HepG2 (cell line): ENCODE results near the gene SPTBN4. TPM values are rescaled to one million over a fixed set of nuclear protein-coding genes. Genes with fewer than 3 reads are reported as not detected.

Experiments used
- ATAD3A ChIP-seq: sonication (generic); formaldehyde crosslinking; IDR thresholded peaks from 2 replicates; pipeline ENCODE4 v1.4.0; 2020; ENCODE audit warnings: missing genetic modification reagents
- HNF4A ChIP-seq: sonication (generic); formaldehyde crosslinking; IDR thresholded peaks from 2 replicates; pipeline ENCODE4 v1.4.0; 2020; ENCODE audit warnings: missing genetic modification reagents
- HOXA5 ChIP-seq: sonication (generic); formaldehyde crosslinking; IDR thresholded peaks from 2 replicates; pipeline ENCODE4 v1.4.0; 2020; ENCODE audit warnings: missing genetic modification reagents
- KDM6A ChIP-seq: IDR thresholded peaks from 2 replicates; pipeline ENCODE4 v1.6.1; 2016; ENCODE audit warnings: low read depth
- MEIS2 ChIP-seq: sonication (generic); formaldehyde crosslinking; IDR thresholded peaks from 2 replicates; pipeline ENCODE4 v1.9.0; 2021; ENCODE audit warnings: mild to moderate bottlenecking, missing genetic modification reagents
- PHF5A ChIP-seq: IDR thresholded peaks from one replicate; pipeline ENCODE4 v1.6.1; 2018; ENCODE audit warnings: low read depth, missing genetic modification reagents; ENCODE audit not compliant: unreplicated experiment
- REST ChIP-seq, 2 experiments: IDR thresholded peaks; 2 replicates each; pipeline ENCODE4 v1.6.1; 2011 to 2012; ENCODE audit warnings: low read length in 2 of 2, borderline replicate concordance in 1 of 2, low read depth in 1 of 2, mild to moderate bottlenecking in 1 of 2, moderate library complexity in 1 of 2
- SAFB2 ChIP-seq: sonication (generic); formaldehyde crosslinking; IDR thresholded peaks from 2 replicates; pipeline ENCODE4 v1.5.1; 2020; ENCODE audit warnings: missing genetic modification reagents, low read depth, mild to moderate bottlenecking, borderline replicate concordance
- SATB2 ChIP-seq: sonication (generic); formaldehyde crosslinking; IDR thresholded peaks from 2 replicates; pipeline ENCODE4 v1.5.0; 2020; ENCODE audit warnings: missing genetic modification reagents
- SP2 ChIP-seq: sonication (generic); formaldehyde crosslinking; IDR thresholded peaks from 2 replicates; pipeline ENCODE4 v1.5.1; 2020; ENCODE audit warnings: mild to moderate bottlenecking, missing genetic modification reagents
- ZC3H4 ChIP-seq: sonication (generic); formaldehyde crosslinking; IDR thresholded peaks from 2 replicates; pipeline ENCODE4 v1.4.0; 2020; ENCODE audit warnings: missing genetic modification reagents, borderline replicate concordance
- ZNF530 ChIP-seq: sonication (generic); formaldehyde crosslinking; IDR thresholded peaks from 2 replicates; pipeline ENCODE4 v1.5.0; 2020; ENCODE audit warnings: low read depth, mild to moderate bottlenecking, missing genetic modification reagents
- ZNF720 ChIP-seq: sonication (generic); formaldehyde crosslinking; IDR thresholded peaks from 2 replicates; pipeline ENCODE4 v1.4.0; 2020; ENCODE audit warnings: missing genetic modification reagents
- ZNF746 ChIP-seq: sonication (generic); formaldehyde crosslinking; IDR thresholded peaks from 2 replicates; pipeline ENCODE4 v1.8.0; 2022; ENCODE audit warnings: mild to moderate bottlenecking, missing genetic modification reagents
- ZSCAN12 ChIP-seq: sonication (generic); formaldehyde crosslinking; IDR thresholded peaks from 2 replicates; pipeline ENCODE4 v1.9.0; 2021; ENCODE audit warnings: mild to moderate bottlenecking, missing genetic modification reagents
- polyA plus RNA-seq, 8 experiments: library from polyadenylated mRNA; depleted of rRNA in 3 of 8; stranded (reverse) in 7 of 8; unstranded in 1 of 8; fragments of >200 nt; fragmentation: Illumina TruSeq in 4 of 8; extraction: Trizol in 4 of 8; gene quantifications; 2 replicates each; pipeline versions ENCODE4 v1.2.1 to v1.2.3, GENCODE V29; 2011 to 2016; ENCODE audit warnings: low read depth in 4 of 8, missing spikeins in 1 of 8, mixed read lengths in 1 of 8; ENCODE audit not compliant: insufficient read depth in 1 of 8
- total RNA-seq, 5 experiments: library from RNA; depleted of rRNA; stranded (reverse); fragments of >200 nt; fragmentation: Illumina TruSeq; extraction: Trizol; gene quantifications; 2 replicates each; pipeline ENCODE4 v1.2.3, GENCODE V29; 2016; ENCODE audit warnings: low read depth in 1 of 5
- TF ChIP-seq, protein P1 (sequence below): IDR thresholded peaks from 2 replicates; pipeline ENCODE4 v1.6.1; 2016; ENCODE audit warnings: low read depth, missing genetic modification reagents, missing compliant biosample characterization
- TF ChIP-seq, protein P2 (sequence below): sonication (generic); formaldehyde crosslinking; IDR thresholded peaks from 2 replicates; pipeline ENCODE4 v1.8.1; 2023; ENCODE audit warnings: mild to moderate bottlenecking, missing genetic modification reagents
- TF ChIP-seq, protein P3 (sequence below): conservative IDR thresholded peaks from 2 replicates; pipeline ENCODE4 v1.6.1; 2018; ENCODE audit warnings: missing genetic modification reagents

The SPTBN4 gene
- total and polyA plus RNA-seq, 2 of the 13 experiments (the other 11 are each of a cell fraction or from before 2014, with no cell fraction given), result 0.11 TPM

DNA sequence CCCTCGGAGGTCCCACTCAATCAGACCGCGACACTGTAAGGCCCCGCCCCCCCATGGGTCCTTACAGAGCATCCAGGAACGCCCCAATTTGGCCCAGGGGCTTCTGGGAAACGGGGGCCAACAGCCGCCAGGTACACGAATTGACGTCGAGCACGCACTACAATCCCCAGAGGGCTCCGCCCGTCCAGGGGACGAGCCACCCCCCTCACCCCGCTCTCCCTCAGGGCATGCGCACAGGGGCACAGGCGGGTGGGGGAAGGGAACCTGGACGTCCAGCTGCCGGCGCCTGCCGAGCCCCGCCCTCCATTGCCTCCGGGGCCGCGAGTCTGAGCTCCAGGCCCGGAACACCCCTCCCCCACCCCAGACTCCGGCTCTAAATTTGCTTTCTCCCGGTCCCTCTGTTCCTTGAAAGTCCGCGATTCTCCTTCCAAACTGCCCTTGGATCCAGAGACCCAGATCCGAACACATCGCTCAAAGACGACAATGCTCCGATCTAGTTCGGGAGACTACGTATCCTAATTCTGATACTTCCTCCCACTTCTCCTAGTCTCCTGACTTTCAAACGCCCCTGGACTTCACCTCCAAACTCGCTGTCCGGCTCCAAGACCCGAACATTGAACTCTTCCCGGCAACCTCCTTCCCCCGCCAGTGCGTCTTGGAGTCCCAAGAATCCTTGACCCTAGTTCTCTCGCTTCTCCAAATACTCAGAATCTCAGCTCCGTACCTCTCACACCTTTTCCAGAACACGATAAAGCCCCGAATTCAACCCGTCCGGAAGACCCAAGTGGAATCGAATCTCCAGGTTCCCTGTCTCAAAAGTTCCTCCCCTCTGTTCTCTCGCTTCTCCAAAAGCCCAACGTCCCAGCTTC is 23.4 kb upstream of the SPTBN4 start (continued):
- TF ChIP-seq, protein P1, sequence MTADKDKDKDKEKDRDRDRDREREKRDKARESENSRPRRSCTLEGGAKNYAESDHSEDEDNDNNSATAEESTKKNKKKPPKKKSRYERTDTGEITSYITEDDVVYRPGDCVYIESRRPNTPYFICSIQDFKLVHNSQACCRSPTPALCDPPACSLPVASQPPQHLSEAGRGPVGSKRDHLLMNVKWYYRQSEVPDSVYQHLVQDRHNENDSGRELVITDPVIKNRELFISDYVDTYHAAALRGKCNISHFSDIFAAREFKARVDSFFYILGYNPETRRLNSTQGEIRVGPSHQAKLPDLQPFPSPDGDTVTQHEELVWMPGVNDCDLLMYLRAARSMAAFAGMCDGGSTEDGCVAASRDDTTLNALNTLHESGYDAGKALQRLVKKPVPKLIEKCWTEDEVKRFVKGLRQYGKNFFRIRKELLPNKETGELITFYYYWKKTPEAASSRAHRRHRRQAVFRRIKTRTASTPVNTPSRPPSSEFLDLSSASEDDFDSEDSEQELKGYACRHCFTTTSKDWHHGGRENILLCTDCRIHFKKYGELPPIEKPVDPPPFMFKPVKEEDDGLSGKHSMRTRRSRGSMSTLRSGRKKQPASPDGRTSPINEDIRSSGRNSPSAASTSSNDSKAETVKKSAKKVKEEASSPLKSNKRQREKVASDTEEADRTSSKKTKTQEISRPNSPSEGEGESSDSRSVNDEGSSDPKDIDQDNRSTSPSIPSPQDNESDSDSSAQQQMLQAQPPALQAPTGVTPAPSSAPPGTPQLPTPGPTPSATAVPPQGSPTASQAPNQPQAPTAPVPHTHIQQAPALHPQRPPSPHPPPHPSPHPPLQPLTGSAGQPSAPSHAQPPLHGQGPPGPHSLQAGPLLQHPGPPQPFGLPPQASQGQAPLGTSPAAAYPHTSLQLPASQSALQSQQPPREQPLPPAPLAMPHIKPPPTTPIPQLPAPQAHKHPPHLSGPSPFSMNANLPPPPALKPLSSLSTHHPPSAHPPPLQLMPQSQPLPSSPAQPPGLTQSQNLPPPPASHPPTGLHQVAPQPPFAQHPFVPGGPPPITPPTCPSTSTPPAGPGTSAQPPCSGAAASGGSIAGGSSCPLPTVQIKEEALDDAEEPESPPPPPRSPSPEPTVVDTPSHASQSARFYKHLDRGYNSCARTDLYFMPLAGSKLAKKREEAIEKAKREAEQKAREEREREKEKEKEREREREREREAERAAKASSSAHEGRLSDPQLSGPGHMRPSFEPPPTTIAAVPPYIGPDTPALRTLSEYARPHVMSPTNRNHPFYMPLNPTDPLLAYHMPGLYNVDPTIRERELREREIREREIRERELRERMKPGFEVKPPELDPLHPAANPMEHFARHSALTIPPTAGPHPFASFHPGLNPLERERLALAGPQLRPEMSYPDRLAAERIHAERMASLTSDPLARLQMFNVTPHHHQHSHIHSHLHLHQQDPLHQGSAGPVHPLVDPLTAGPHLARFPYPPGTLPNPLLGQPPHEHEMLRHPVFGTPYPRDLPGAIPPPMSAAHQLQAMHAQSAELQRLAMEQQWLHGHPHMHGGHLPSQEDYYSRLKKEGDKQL (CRISPR knock-in tag), result no peak
- TF ChIP-seq KDM6A (CRISPR knock-in tag) (no peak), SATB2 (CRISPR knock-in tag) (no peak), ZNF720 (no peak), ATAD3A (CRISPR knock-in tag) (no peak), ZSCAN12 (CRISPR knock-in tag) (no peak), ZNF746 (CRISPR knock-in tag) (no peak), PHF5A (no peak), HNF4A (CRISPR knock-in tag) (peak; percentile 8; the same call in 1 of the 2 replicates), ZC3H4 (CRISPR knock-in tag) (no peak), SP2 (CRISPR knock-in tag) (peak; percentile 50), MEIS2 (CRISPR knock-in tag) (peak; percentile 77), HOXA5 (CRISPR knock-in tag) (peak; percentile 74; the same call in 1 of the 2 replicates), SAFB2 (CRISPR knock-in tag) (no peak; the same call in 1 of the 2 replicates), ZNF530 (CRISPR knock-in tag) (no peak), REST (IDR thresholded peaks at IDR 0.05; ENCODE audit: borderline replicate concordance in 1 of 2, low read depth in 1 of 2, low read length in 2 of 2) (peak in 1 of 2 experiments; percentile 55; a peak in 1 of 4 replicates)
- TF ChIP-seq, protein P2, sequence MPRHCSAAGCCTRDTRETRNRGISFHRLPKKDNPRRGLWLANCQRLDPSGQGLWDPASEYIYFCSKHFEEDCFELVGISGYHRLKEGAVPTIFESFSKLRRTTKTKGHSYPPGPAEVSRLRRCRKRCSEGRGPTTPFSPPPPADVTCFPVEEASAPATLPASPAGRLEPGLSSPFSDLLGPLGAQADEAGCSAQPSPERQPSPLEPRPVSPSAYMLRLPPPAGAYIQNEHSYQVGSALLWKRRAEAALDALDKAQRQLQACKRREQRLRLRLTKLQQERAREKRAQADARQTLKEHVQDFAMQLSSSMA, result 0 out of 2 replicates have a peak, but pooled peaks have one; percentile 45
- TF ChIP-seq, protein P3, sequence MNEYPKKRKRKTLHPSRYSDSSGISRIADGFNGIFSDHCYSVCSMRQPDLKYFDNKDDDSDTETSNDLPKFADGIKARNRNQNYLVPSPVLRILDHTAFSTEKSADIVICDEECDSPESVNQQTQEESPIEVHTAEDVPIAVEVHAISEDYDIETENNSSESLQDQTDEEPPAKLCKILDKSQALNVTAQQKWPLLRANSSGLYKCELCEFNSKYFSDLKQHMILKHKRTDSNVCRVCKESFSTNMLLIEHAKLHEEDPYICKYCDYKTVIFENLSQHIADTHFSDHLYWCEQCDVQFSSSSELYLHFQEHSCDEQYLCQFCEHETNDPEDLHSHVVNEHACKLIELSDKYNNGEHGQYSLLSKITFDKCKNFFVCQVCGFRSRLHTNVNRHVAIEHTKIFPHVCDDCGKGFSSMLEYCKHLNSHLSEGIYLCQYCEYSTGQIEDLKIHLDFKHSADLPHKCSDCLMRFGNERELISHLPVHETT, result peak; percentile 81; the same call in 1 of the 2 replicates
